Measurements from ENCODE around the gene SHC3. TPM values are rescaled to one million over a fixed set of nuclear protein-coding genes. Genes with fewer than 3 reads are reported as not detected.

Gene SHC3
- total and polyA plus RNA-seq, 9 of the 15 experiments (the other 6 are each of a cell fraction or from before 2014, with no cell fraction given), result not detected

DNA sequence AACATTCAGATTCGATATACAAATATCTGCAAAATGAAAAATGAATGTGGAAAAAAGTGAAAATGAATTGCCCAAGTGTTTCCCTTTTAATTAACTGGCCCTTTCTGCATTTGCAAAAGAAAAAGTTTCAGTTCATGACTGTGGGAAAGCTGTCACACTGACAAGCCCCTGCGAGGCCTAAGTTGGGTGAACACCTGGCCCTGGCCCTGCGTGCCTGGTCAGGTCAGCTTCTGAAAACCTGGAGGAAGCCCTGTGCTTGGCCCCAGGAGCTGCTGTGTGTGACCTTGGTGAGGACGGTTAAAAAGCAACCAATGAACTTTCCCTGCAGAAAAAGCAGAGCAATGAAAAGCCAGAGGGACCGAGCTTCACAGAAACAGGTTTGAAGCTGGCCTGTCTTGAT is 41.0 kb upstream of the SHC3 start:
- WGBS (ENCODE audit: insufficient coverage, low coverage, missing lambda C conversion rate), result 0% methylated on average over 4 of the region's 5 CpGs
- Histone ChIP-seq H3K4me2 (ENCODE audit: insufficient read depth, low read length) (no peak overlapping the region), H3K36me3 (ENCODE audit: control insufficient read depth, insufficient read depth, low read length) (no peaks in the 10 kb centered on the region), H3K27ac (ENCODE audit: extremely low read depth, low read depth, low read length) (no peak overlapping the region), H4K20me1 (replicated peaks; ENCODE audit: control insufficient read depth, insufficient read depth, low read length) (no peaks in the 10 kb centered on the region), H3K9me1 (ENCODE audit: control insufficient read depth, insufficient read depth, low read length) (no peaks in the 10 kb centered on the region), H3K79me2 (ENCODE audit: control insufficient read depth, insufficient read depth, low read length) (no peaks in the 10 kb centered on the region), H3K4me1 (replicated peaks in 1 of 2; ENCODE audit: control insufficient read depth in 2 of 2, insufficient read depth in 2 of 2, low read length in 2 of 2) (no peaks in the 10 kb centered on the region), H3K27me3 (ENCODE audit: control insufficient read depth in 2 of 2, insufficient read depth in 2 of 2, low read length in 2 of 2) (peaks cover 0 to 9% of the 10 kb centered on the region in 2 experiments; a peak in 2 of 5 replicates), H2AFZ (ENCODE audit: low read depth, low read length) (no peak overlapping the region), H3K9ac (ENCODE audit: insufficient read depth in 1 of 2, low read depth in 2 of 2, low read length in 2 of 2) (no peak overlapping the region), H3K9me3 (replicated peaks; ENCODE audit: control insufficient read depth, insufficient read depth, low read depth, low read length) (no peaks in the 10 kb centered on the region), H3K4me3 (no peak overlapping the region)
- ChIA-PET POLR2A (interaction anchor here (0.6 kb wide), 1 partner anchor 290 kb away, joined by 3 read pairs; no protein-coding TSS in a partner anchor), CTCF (ENCODE audit: low intra/inter-chr PET ratio) (no interaction called here)
- DNase-seq (ENCODE audit: extremely low read depth in 1 of 4, low spot score in 3 of 4), result no peak
- in situ Hi-C loops (cut with MboI), result no loop called here
- no peak for ATAC-seq
- no TSS peak for BruUV-seq (replicated peaks)
- FAIRE-seq, result no peak
- intact Hi-C loops (cut with micrococcal nuclease), result no loop called here
- TF ChIP-seq ZBTB1 (CRISPR knock-in tag; IDR thresholded peaks at IDR 0.05; ENCODE audit: borderline replicate concordance, low read depth) (no peak), OTX1 (CRISPR knock-in tag; IDR thresholded peaks at IDR 0.05) (no peak), NCOA2 (IDR thresholded peaks at IDR 0.05; ENCODE audit: partially characterized antibody in 2 of 2) (no peak), ZNF318 (IDR thresholded peaks at IDR 0.05; ENCODE audit: borderline replicate concordance in 1 of 2, low read depth in 1 of 2) (no peak), CBX1 (IDR thresholded peaks at IDR 0.05; ENCODE audit: low read depth) (no peak), ZNF785 (CRISPR knock-in tag; IDR thresholded peaks at IDR 0.05) (no peak), PTBP1 (IDR thresholded peaks at IDR 0.05; ENCODE audit: low read depth, low read length) (no peak)
- TF ChIP-seq, protein P1, sequence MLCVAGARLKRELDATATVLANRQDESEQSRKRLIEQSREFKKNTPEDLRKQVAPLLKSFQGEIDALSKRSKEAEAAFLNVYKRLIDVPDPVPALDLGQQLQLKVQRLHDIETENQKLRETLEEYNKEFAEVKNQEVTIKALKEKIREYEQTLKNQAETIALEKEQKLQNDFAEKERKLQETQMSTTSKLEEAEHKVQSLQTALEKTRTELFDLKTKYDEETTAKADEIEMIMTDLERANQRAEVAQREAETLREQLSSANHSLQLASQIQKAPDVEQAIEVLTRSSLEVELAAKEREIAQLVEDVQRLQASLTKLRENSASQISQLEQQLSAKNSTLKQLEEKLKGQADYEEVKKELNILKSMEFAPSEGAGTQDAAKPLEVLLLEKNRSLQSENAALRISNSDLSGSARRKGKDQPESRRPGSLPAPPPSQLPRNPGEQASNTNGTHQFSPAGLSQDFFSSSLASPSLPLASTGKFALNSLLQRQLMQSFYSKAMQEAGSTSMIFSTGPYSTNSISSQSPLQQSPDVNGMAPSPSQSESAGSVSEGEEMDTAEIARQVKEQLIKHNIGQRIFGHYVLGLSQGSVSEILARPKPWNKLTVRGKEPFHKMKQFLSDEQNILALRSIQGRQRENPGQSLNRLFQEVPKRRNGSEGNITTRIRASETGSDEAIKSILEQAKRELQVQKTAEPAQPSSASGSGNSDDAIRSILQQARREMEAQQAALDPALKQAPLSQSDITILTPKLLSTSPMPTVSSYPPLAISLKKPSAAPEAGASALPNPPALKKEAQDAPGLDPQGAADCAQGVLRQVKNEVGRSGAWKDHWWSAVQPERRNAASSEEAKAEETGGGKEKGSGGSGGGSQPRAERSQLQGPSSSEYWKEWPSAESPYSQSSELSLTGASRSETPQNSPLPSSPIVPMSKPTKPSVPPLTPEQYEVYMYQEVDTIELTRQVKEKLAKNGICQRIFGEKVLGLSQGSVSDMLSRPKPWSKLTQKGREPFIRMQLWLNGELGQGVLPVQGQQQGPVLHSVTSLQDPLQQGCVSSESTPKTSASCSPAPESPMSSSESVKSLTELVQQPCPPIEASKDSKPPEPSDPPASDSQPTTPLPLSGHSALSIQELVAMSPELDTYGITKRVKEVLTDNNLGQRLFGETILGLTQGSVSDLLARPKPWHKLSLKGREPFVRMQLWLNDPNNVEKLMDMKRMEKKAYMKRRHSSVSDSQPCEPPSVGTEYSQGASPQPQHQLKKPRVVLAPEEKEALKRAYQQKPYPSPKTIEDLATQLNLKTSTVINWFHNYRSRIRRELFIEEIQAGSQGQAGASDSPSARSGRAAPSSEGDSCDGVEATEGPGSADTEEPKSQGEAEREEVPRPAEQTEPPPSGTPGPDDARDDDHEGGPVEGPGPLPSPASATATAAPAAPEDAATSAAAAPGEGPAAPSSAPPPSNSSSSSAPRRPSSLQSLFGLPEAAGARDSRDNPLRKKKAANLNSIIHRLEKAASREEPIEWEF (CRISPR knock-in tag; IDR thresholded peaks at IDR 0.05), result no peak
